ENCODE measurements around the gene KIAA0040.

The KIAA0040 gene

DNA sequence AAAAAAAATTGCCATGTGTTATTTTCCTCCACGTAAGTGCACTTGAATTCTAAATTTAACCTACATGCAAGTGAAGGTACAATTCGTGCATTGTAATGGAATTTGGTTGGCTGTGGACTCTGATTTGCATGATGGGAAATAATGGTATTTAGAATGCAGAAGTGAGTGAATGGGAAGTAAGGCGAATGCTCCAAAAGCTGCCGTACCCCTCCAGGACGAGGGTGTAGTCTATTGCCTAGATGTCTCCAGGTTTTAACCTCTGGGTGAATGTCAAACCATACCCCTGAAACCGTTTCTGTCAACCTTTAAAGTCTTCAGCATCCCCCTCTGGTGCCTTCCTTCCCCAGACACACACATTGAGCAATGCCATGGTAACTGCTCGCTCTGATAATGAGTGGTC lies 44.5 kb downstream of the KIAA0040 start:
- Histone ChIP-seq H3K27ac (ENCODE audit: low read length) (no peak overlapping the region), H3K27me3 (ENCODE audit: control insufficient read depth, insufficient read depth, low read length) (peaks cover 10% of the 10 kb centered on the region), H3K9me3 (ENCODE audit: control insufficient read depth, low read depth, low read length) (no peaks in the 10 kb centered on the region), H3K4me3 (ENCODE audit: low read length) (no peak overlapping the region), H3K4me1 (ENCODE audit: control insufficient read depth, low read depth, low read length) (peaks cover 17% of the 10 kb centered on the region), H3K9ac (ENCODE audit: low read length) (no peak overlapping the region), H3K36me3 (ENCODE audit: control insufficient read depth, low read depth, low read length) (no peaks in the 10 kb centered on the region)

DNA sequence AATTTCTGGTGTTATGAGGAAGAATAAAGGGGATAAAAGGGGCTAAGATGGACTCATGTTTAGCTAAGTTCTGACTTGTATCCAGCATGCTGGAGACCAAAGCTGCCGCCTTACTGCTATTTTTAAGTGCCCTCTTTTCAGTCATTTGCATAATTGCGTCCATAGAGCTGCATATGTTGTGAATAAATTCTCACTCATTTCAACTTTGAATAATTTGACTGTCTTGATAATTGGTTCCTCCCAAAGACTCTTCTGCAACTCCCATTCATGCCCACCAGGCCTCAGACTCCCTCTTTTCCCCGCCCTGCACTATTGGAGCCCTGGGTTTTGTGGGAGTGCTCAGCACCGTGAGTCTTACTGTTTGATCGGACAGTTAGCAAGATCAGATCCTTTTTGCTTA lies 45.0 kb downstream of the KIAA0040 start:
- Histone ChIP-seq H3K4me1 (ENCODE audit: control insufficient read depth, low read depth, low read length) (peaks cover 13% of the 10 kb centered on the region), H3K9ac (ENCODE audit: low read length) (no peak overlapping the region), H3K27me3 (ENCODE audit: control insufficient read depth, insufficient read depth, low read length) (peaks cover 10% of the 10 kb centered on the region), H3K9me3 (ENCODE audit: control insufficient read depth, low read depth, low read length) (no peaks in the 10 kb centered on the region), H3K36me3 (ENCODE audit: control insufficient read depth, low read depth, low read length) (no peaks in the 10 kb centered on the region), H3K27ac (ENCODE audit: low read length) (no peak overlapping the region), H3K4me3 (ENCODE audit: low read length) (no peak overlapping the region)

DNA sequence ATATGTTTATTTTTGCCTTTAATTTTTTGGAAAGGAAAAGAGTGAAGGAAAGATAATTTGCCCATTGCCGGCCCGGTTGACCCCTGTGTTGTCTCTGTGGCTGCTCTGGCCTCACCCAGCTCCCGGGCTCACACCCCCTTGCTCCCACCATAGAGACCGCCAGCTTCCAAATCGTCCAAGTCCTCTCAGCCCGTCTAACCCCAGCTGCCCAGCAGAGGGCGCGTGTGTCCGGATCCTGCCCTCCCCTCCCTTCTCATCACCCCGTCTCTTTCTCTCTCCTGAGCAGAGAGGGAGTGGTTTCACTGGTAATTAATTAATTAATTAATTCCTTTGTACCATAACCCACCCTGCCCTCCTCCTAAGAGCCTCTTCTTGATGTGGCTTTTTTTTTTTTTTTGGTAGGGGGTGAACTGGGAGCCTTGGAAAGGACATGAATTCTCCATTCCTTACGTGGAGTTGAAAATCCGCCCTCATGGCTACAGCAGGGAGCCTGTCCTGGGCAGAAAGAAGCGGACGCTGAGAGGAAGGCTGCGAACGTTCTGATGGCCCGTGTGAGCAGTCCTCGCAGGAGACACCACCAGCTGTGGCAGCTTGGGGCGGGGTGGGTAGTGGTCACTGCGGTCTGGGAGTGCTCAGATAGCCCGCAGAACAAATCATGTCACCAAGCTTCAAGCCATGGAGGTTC lies 45.9 kb downstream of the KIAA0040 start:
- Histone ChIP-seq H3K27ac (ENCODE audit: low read length) (no peak overlapping the region), H3K9ac (ENCODE audit: low read length) (peak overlapping the region; percentile 38)

DNA sequence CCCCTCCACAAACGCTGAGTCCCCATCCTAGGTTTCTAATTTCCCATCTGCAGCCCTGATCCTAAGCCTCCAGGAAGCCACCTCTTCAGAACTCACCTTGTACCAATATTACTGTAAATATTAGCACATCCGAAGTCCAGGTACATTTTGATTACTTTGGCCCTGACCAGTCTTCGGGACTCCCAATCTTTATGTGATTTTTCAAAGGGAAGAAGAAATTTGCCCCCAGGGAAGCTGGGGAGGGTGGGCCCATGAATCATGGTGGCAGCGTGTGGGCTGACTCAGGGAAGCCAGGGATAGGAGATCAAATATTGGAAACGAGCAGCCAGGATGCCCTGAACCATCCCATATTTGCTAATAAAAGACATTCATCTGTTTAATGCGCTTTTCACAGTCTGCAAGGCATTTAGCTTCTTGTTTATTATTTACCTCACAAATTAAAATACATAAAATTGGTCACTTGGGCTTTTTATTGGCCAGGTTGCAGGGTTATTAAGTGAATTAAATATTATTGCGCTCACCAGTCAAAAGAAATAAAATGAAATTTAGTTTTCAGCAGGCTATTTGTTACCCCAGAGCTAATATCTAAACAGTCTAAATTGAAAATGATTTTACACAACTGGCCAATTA lies 46.6 kb downstream of the KIAA0040 start:
- H3K9me3 ChIP-seq (ENCODE audit: control insufficient read depth, low read depth, low read length), result no peaks in the 10 kb centered on the region
- no peak overlapping the region for H3K4me3 ChIP-seq (ENCODE audit: low read length)
- H3K36me3 ChIP-seq (ENCODE audit: control insufficient read depth, low read depth, low read length), result no peaks in the 10 kb centered on the region
- H3K9ac ChIP-seq (ENCODE audit: low read length), result no peak overlapping the region
- peaks cover 2% of the 10 kb centered on the region for H3K27me3 ChIP-seq (ENCODE audit: control insufficient read depth, insufficient read depth, low read length)
- peaks cover 5% of the 10 kb centered on the region for H3K4me1 ChIP-seq (ENCODE audit: control insufficient read depth, low read depth, low read length)
- no peak overlapping the region for H3K27ac ChIP-seq (ENCODE audit: low read length)

More for the DNA sequence above, 45.9 kb downstream of the KIAA0040 start:
- Histone ChIP-seq H3K36me3 (ENCODE audit: control insufficient read depth, low read depth, low read length) (no peaks in the 10 kb centered on the region), H3K27me3 (ENCODE audit: control insufficient read depth, insufficient read depth, low read length) (peaks cover 8% of the 10 kb centered on the region), H3K9me3 (ENCODE audit: control insufficient read depth, low read depth, low read length) (no peaks in the 10 kb centered on the region), H3K4me3 (ENCODE audit: low read length) (peak overlapping the region; percentile 30), H3K4me1 (ENCODE audit: control insufficient read depth, low read depth, low read length) (peaks cover 8% of the 10 kb centered on the region)

DNA sequence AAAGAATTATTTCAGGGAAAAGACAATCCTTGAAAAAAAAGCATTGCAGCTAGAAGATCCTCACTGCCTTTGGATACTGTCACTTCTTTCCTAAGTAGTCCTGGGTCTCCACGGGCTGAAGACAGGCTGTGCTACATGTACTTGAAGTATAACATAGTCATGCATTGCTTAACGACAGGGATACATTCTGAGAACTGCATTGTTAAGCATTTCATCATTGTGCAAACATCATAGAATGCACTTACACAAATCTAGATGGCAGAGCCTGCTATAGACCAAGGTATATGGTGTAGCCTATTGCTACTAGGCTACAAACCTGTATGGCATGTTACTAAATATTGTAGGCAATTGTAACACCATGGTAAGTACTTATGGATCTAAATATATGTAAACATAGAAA lies 54.0 kb downstream of the KIAA0040 start:
- H3K27ac ChIP-seq (ENCODE audit: low read length), result no peak overlapping the region
- no peak overlapping the region for H3K4me3 ChIP-seq (ENCODE audit: low read length)
- H3K27me3 ChIP-seq (ENCODE audit: control insufficient read depth, insufficient read depth, low read length), result no peaks in the 10 kb centered on the region
- no peaks in the 10 kb centered on the region for H3K9me3 ChIP-seq (ENCODE audit: control insufficient read depth, low read depth, low read length)
- no peak overlapping the region for H3K9ac ChIP-seq (ENCODE audit: low read length)
- H3K36me3 ChIP-seq (ENCODE audit: control insufficient read depth, low read depth, low read length), result no peaks in the 10 kb centered on the region
- H3K4me1 ChIP-seq (ENCODE audit: control insufficient read depth, low read depth, low read length), result no peaks in the 10 kb centered on the region

DNA sequence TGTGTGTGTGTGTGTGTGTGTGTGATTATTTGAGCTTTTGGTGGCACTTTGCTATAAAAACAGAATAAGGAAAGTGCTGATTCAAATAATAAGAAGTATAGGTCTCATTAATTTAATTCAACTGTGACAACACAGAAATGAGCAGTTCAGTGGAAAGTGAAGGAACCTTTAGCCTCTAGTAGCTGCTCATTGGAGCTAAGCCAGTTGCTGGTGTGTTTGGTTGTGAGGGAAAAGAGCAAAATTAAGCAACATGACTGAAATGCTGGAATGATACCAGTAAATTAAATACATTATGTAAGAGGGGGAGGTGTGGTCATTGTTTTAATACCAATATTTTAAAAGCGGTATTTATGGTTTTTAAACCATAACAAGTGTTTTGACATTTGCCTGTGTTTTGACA lies 55.2 kb downstream of the KIAA0040 start:
- Histone ChIP-seq H3K4me3 (ENCODE audit: low read length) (no peak overlapping the region), H3K27ac (ENCODE audit: low read length) (no peak overlapping the region), H3K36me3 (ENCODE audit: control insufficient read depth, low read depth, low read length) (no peaks in the 10 kb centered on the region), H3K9me3 (ENCODE audit: control insufficient read depth, low read depth, low read length) (no peaks in the 10 kb centered on the region), H3K4me1 (ENCODE audit: control insufficient read depth, low read depth, low read length) (no peaks in the 10 kb centered on the region), H3K9ac (ENCODE audit: low read length) (no peak overlapping the region), H3K27me3 (ENCODE audit: control insufficient read depth, insufficient read depth, low read length) (no peaks in the 10 kb centered on the region)

DNA sequence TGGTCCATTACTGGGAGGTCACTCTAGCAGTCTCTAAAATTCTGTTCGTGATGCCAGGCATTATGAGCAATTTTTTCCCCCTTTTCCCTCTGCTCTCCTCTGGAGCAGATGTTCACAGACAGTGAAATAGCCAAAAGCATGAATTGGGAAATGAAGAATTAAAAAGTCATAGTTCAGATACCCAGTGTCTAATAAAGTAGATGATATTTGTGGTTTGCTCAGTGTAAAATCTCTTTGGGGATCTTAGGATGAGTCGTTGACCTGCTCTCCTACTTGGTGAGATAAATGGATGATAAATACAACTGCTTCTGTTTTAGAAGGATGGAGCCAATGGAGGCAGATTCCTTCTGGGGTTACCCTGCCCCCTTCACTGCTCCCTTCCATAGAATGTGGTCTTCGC lies 56.3 kb downstream of the KIAA0040 start:
- H3K4me1 ChIP-seq (ENCODE audit: control insufficient read depth, low read depth, low read length), result peaks cover 11% of the 10 kb centered on the region
- H3K36me3 ChIP-seq (ENCODE audit: control insufficient read depth, low read depth, low read length), result no peaks in the 10 kb centered on the region
- no peaks in the 10 kb centered on the region for H3K27me3 ChIP-seq (ENCODE audit: control insufficient read depth, insufficient read depth, low read length)
- H3K9me3 ChIP-seq (ENCODE audit: control insufficient read depth, low read depth, low read length), result no peaks in the 10 kb centered on the region
- no peak overlapping the region for H3K27ac ChIP-seq (ENCODE audit: low read length)
- H3K9ac ChIP-seq (ENCODE audit: low read length), result no peak overlapping the region
- H3K4me3 ChIP-seq (ENCODE audit: low read length), result no peak overlapping the region

DNA sequence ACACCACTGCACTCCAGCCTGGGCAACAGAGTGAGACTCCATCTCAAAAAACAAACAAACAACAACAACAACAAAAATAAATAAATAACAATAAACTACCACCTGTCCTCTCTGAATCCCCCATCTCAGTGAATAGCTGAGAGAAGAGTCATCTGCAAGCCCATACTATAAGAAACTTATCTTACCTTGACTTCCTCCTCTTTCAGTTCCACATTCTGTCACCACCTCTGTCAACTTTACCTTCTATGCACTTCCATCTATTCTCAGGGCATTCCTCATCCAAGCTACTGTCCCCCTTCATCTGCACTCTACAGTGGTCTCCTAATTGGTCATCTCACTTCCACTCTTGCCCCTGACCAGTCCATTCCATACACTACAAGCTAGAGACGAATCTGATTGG lies 58.1 kb downstream of the KIAA0040 start:
- no peak overlapping the region for H3K9ac ChIP-seq (ENCODE audit: low read length)
- no peak overlapping the region for H3K4me3 ChIP-seq (ENCODE audit: low read length)
- no peaks in the 10 kb centered on the region for H3K27me3 ChIP-seq (ENCODE audit: control insufficient read depth, insufficient read depth, low read length)
- peaks cover 27% of the 10 kb centered on the region for H3K4me1 ChIP-seq (ENCODE audit: control insufficient read depth, low read depth, low read length)
- H3K27ac ChIP-seq (ENCODE audit: low read length), result no peak overlapping the region
- H3K36me3 ChIP-seq (ENCODE audit: control insufficient read depth, low read depth, low read length), result no peaks in the 10 kb centered on the region
- no peaks in the 10 kb centered on the region for H3K9me3 ChIP-seq (ENCODE audit: control insufficient read depth, low read depth, low read length)

DNA sequence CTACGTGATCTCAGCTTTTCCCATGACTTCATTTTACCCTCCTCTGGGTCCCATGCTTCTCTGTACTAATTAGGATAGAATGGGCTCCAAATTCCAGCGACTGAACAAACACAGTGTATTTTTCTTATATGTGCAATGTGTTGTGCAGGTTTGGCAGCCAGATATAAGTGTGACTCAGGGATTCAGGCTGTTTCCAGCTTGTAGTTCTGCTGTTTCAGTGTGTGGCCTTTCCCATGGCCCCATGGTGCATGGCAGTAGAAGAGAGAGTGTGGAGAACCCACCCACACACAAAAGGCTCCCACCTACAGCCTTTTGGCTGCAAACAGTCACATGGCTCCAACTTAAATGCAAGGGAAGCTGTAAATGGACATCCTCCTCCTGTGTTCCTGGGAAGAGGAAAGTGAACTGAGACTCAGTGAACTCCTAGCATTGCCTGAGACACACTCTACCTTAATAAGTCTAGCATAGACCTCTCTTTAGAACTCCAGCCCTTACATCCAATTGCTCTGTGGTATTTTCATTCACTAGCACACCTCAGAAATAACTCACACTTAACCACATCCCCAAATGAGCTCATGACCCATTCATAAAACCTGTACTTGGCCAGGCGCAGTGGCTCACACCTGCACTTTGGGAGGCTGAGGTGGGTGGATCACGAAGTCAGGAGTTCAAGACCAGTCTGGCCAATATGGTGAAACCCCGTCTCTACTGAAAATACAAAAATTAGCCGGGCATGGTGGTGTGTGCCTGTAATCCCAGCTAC lies 58.7 kb downstream of the KIAA0040 start:
- no peak overlapping the region for H3K27ac ChIP-seq (ENCODE audit: low read length)
- H3K27me3 ChIP-seq (ENCODE audit: control insufficient read depth, insufficient read depth, low read length), result no peaks in the 10 kb centered on the region
- H3K36me3 ChIP-seq (ENCODE audit: control insufficient read depth, low read depth, low read length), result no peaks in the 10 kb centered on the region
- no peak overlapping the region for H3K4me3 ChIP-seq (ENCODE audit: low read length)
- H3K9me3 ChIP-seq (ENCODE audit: control insufficient read depth, low read depth, low read length), result no peaks in the 10 kb centered on the region
- no peak overlapping the region for H3K9ac ChIP-seq (ENCODE audit: low read length)
- H3K4me1 ChIP-seq (ENCODE audit: control insufficient read depth, low read depth, low read length), result peaks cover 31% of the 10 kb centered on the region

DNA sequence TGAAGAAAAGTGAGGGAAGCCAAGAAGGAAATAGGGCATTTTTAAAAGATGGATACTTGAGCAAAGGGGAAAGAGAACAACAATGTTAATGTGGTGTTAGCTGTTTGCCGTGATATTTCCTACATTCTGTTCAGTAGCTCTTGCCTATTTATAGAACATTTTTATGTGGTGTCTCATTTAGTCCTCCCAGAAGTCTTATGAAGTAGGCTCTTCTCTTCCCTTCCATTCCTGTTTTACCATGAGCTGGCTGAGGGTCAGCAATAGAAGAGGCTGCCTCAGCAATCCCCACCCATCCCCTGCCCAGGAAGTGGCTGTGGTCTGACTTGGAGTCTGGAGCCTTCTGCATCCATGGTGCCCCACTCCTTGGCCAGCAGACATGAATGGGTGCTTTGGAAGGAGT lies 60.1 kb downstream of the KIAA0040 start:
- Histone ChIP-seq H3K27ac (ENCODE audit: low read length) (no peak overlapping the region), H3K9ac (ENCODE audit: low read length) (no peak overlapping the region), H3K9me3 (ENCODE audit: control insufficient read depth, low read depth, low read length) (no peaks in the 10 kb centered on the region), H3K4me3 (ENCODE audit: low read length) (no peak overlapping the region), H3K4me1 (ENCODE audit: control insufficient read depth, low read depth, low read length) (peaks cover 31% of the 10 kb centered on the region), H3K36me3 (ENCODE audit: control insufficient read depth, low read depth, low read length) (no peaks in the 10 kb centered on the region), H3K27me3 (ENCODE audit: control insufficient read depth, insufficient read depth, low read length) (no peaks in the 10 kb centered on the region)

DNA sequence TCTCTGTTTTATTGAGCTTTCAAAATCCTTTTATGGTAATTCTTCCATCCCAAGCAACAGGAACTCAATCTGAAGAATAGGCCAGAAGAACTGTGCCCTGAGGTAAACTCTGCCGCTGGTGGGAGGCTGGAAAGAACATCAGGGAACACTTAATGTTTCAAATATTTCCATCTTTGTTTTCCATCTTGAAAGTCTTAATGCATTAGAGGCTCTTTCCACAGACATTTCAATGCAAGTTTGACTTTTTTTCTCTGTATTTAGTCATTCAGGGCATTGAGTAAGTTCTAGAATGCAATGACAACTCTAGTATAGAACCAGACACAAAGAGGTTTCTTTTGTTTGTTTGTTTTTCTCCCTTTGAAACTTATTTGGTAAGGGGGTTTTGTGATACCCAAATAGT lies 61.5 kb downstream of the KIAA0040 start:
- H3K4me3 ChIP-seq (ENCODE audit: low read length), result no peak overlapping the region
- H3K9me3 ChIP-seq (ENCODE audit: control insufficient read depth, low read depth, low read length), result no peaks in the 10 kb centered on the region
- no peaks in the 10 kb centered on the region for H3K36me3 ChIP-seq (ENCODE audit: control insufficient read depth, low read depth, low read length)
- no peak overlapping the region for H3K9ac ChIP-seq (ENCODE audit: low read length)
- peaks cover 31% of the 10 kb centered on the region for H3K4me1 ChIP-seq (ENCODE audit: control insufficient read depth, low read depth, low read length)
- H3K27me3 ChIP-seq (ENCODE audit: control insufficient read depth, insufficient read depth, low read length), result no peaks in the 10 kb centered on the region
- H3K27ac ChIP-seq (ENCODE audit: low read length), result no peak overlapping the region
